Measurements from ENCODE around the gene BCR.
A peak's percentile ranks its signal among the peaks of the same experiment; 100 is the strongest.

BCR gene

GRCh38 chr22:23177197-23177596 lies 3.1 kb upstream of the BCR start:
- DNase-seq = no peak

- DNase-seq = peak; percentile 61
Measured at GRCh38 chr22:23178512-23179254, 1.6 kb upstream of the BCR start.

DNA sequence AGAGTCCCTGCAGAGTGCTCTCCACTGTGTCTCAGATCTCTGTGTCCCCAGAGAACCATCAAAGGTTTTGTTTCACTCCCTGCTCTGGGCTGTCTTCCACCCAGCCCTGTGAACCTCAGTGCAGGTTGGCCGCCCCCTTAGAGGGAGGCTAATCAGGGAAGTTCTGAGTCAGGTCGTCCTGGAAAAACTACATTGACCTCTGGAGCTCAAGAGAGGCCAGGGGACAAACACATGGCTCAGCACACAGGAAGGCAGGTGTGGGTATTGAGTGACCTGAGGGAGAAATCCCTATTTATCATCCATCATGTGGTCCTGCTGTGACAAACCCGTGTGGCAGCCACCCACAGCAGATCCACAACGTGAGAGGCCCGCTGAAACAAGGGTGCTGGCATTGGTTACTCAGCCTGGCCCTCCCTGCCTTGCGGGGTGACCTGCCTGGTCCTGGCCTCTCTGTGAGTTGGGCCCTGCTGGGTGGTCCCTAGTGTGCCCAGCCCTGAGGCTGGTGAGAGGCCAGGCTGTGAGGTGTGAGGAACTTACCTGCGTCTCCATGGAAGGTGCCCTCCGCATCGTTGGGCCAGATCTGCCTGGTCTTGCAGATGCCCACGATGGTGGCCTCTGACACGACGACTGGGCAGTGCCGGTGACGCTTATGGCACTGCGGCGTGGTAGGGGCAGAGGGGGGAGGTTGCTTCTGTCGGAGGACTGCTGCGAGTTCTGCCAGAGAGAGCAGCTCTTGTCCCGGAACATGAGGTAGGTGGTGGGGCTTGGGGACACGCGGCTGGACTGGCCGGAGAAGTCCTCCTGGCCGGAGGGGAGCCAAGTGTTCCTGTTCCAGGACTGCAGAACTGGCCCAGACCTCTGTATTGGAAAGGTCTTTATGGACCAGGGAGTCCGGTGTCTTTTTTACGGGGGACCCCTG lies 669 bp upstream of the BCR start:
- DNase-seq = no peak

GRCh38 chr22:23180893-23181720 lies 798 bp downstream of the BCR start:
- no peak for DNase-seq

DNA sequence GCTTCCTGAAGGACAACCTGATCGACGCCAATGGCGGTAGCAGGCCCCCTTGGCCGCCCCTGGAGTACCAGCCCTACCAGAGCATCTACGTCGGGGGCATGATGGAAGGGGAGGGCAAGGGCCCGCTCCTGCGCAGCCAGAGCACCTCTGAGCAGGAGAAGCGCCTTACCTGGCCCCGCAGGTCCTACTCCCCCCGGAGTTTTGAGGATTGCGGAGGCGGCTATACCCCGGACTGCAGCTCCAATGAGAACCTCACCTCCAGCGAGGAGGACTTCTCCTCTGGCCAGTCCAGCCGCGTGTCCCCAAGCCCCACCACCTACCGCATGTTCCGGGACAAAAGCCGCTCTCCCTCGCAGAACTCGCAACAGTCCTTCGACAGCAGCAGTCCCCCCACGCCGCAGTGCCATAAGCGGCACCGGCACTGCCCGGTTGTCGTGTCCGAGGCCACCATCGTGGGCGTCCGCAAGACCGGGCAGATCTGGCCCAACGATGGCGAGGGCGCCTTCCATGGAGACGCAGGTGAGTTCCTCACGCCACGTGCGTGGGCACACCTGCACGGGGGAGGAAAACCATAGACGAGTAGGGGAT lies 1.5 kb downstream of the BCR start:
- DNase-seq = no peak

DNA sequence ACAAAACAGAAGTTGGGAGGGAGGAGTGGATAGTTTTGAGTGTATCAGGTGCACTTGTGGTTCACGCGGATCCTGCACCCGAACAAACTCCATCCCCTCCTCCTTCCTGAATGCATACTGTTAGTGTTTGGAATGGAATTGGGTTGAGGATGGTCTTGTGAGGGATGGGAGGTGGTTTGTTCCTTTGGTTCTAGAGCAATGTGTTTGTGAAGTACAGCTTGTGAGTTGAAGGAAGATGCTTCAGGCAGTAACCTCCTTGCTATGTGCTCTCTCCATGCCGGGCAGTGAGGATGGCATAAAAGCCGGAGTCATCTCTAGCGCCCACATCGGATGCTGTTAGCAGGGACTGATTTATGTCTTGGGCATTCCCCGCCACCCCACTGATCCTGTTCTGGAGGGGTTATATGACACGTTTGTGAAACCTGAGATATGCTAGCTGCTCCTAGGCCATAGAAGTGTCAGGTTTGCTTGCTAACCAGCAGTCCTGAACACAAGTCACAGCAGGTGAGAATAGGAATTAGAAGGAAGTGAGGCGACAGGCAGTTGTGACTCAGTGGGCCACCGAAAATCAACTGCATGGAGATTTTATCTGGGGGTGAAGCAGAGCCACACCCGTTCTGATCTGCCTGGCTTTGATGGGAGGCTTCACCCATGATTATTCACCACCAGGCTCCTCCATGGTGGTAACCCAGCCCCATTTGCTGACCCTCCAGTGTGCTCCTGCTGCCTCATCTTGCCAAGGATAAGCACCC lies 2.2 kb downstream of the BCR start:
- peak; percentile 38 for DNase-seq

DNA sequence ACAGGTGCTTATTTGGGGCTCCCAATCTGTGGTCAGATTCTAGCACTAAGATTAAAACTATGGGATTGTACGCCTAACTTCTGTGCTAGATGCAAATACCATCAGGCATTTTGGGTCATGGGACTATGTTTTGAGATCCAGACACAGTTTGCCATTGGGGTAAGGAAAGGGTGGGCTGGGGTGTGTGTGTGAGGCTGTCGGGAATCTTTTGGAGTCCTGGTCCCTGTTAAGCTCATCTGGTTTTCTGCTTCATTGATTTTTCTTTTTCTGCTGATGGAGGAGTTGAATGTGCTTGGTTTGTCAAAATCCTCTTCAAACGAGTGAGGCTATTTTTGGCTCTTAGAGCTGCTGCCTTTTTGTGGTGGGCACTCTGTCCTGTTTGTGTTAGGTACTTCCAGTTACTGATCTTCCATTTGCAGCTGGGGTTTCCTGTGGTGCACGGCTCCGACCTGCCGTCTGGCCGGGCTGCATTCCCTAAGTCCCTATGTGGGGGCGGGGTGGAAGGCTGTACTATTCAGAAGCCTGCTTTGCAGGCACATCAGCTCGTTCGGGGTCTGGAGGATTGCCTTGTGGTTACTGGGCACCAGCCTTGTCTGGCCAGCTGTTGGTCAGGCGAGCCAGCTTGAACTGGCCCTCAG lies 2.9 kb downstream of the BCR start:
- DNase-seq = no peak

GRCh38 chr22:23184100-23184763 lies 3.9 kb downstream of the BCR start:
- no peak for DNase-seq

DNA sequence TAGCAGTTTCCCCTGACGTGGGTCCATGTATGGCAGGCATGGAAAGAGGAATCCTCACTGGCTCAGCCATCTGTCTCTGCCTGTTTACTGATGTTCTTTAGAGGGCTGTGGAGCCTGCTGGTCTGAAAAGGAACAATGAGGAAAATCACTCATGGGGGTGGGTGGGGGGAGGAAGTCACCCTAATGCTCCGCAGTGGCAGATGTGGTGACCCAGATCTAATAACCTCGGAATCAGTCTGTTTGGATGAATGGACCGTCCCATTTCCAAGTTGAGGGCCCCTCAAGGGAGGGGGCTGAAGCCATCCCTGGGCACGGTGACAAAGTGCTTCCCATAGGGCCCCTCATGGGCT lies 4.4 kb downstream of the BCR start:
- no peak for DNase-seq

GRCh38 chr22:23187211-23187610 lies 6.9 kb downstream of the BCR start:
- DNase-seq = no peak

- DNase-seq = no peak
Measured at GRCh38 chr22:23187871-23188700, 7.8 kb downstream of the BCR start.

- DNase-seq = no peak
Measured at GRCh38 chr22:23190526-23190925, 10.2 kb downstream of the BCR start.

GRCh38 chr22:23192133-23192532 lies 11.8 kb downstream of the BCR start:
- no peak for DNase-seq

GRCh38 chr22:23192558-23192957 lies 12.2 kb downstream of the BCR start:
- DNase-seq = no peak

DNA sequence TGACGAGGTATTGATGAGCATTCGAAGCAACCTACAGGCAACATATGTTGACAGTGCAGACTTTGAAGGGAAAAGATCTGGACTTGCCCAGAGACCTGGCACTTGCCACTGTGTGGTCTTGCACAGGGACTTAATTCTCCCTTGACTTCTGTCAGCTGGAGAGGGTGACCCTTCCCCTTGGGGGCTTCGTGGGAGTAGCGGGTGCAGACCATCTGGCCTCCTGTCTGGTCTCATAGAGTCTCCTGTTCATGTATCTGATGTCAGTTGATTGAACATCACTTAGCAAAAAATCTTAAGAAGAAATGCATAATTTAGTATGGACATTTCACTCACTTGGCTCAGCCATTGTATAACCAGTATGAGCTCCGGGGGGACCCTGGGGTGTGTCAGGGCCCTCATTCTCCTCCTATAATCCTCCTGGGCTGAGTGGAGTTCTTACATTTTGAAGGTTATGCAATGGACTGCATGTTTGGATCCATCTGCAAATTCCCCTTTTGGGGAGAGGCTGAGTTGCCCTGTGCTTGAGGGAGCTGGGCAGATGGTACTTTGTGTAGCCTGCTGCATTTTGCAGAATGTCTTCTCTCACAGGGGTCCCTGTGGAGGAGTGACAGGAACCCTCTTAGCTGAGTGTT lies 13.0 kb downstream of the BCR start:
- no peak for DNase-seq

- DNase-seq = no peak
Measured at GRCh38 chr22:23193882-23194281, 13.6 kb downstream of the BCR start.

- no peak for DNase-seq
Measured at GRCh38 chr22:23196165-23196564, 15.9 kb downstream of the BCR start.

- no peak for DNase-seq
Measured at GRCh38 chr22:23197836-23198235, 17.5 kb downstream of the BCR start.

DNA sequence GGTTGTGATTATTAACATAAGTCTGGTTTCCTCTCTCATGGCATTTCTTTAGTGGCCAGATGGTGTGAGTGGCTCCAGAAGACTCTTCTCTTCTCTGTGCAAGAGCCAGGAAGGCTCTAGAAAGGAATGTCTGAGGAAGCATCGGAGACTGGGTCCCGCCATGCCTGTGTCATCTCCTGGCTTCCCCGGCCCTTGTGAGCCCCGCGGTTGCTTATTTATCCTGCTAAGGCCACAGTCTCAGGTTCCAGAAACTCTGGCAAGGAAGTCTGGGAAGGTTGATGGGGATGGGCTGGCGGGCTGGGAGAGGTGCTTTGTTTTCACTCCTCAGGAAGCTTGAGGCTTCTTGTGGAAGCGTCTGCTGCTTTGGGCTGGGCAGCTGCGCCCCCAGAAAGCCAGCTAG lies 18.9 kb downstream of the BCR start:
- DNase-seq = no peak

GRCh38 chr22:23200898-23201297 lies 20.6 kb downstream of the BCR start:
- no peak for DNase-seq

Measured in effector CD4-positive, alpha-beta T cell (primary cell).